ENCODE data around the gene CDC42BPA.
"Not testable (repeated sequence)": the region's sequence is repeated elsewhere in the genome, so short reads cannot be mapped to it uniquely, and the experiment has no call there.

CDC42BPA gene

GRCh38 chr1:227010645-227011044 lies 307.6 kb downstream of the CDC42BPA start:
- TF ChIP-seq CTCF (conservative IDR thresholded peaks at IDR 0.05), result no peak
- no peak overlapping the region for H3K27ac ChIP-seq

DNA sequence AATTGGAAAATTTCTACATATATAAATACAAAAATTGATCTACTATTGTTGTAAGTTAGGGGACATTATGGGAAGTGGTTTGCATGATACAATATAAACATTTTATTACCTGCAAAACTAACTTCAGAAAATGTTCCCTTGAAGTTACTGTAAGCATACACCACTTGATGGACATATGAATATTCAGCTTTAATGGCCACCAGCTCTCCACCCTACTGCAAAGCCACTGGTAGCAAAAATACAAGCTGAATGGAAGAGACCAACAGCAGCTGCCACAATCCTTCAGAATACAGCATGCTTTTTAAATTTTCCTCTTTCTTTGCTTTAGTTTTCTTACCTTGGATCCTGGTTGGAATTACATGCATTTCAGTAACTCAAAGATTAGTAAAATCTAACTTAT lies 308.4 kb downstream of the CDC42BPA start:
- no peak overlapping the region for H3K27ac ChIP-seq
- TF ChIP-seq CTCF (conservative IDR thresholded peaks at IDR 0.05), result no peak

- no peak for TF ChIP-seq CTCF (conservative IDR thresholded peaks at IDR 0.05)
- H3K27ac ChIP-seq, result no peak overlapping the region
These were observed 312.0 kb downstream of the CDC42BPA start for GRCh38 chr1:227006226-227006796.

GRCh38 chr1:227004796-227005195 lies 313.5 kb downstream of the CDC42BPA start:
- H3K27ac ChIP-seq, result no peak overlapping the region
- TF ChIP-seq CTCF (conservative IDR thresholded peaks at IDR 0.05), result no peak

DNA sequence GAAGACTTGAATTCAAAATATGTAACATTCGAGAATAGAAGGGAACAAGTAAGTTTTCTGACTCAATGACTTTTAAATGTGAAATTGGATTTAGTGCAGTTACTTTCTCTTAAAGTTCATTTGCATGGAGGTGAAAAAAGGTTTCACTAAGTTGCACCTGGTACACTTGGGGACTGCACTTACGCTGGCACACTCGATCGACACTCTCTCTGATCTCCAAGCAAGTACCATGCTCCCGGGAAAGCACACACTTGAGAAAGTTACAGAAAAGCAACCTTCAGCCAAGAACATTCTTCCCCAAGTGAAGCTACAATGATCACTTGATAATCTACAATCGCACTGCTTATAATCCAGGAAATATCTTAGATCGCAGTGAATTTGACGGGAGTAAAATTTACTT lies 315.1 kb downstream of the CDC42BPA start:
- H3K27ac ChIP-seq, result no peak overlapping the region
- TF ChIP-seq CTCF (conservative IDR thresholded peaks at IDR 0.05), result no peak

DNA sequence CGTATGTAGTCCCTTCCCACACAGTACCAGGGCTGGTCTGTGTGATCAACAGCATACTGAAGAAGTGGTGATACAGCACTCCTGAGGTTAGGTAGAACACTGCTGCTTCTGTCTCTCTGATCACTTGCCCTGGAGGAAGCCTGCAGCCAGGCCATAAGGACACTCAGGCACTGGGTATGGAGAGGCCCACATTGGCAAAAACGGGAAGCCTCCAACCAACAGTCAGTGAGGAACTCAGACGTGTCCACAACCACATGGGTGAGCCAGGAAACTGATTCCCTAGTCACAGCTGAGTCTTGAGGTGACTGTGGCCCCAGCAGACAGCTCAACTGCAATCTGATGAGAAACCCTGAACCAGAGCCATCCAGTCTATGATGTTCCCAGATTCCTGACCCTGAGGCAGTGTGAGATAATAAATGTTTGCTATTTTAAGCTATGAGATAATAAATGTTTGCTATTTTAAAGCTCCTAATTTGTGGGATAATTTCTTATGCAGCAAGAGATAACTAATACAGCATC lies 315.7 kb downstream of the CDC42BPA start:
- TF ChIP-seq CTCF (conservative IDR thresholded peaks at IDR 0.05), result no peak

DNA sequence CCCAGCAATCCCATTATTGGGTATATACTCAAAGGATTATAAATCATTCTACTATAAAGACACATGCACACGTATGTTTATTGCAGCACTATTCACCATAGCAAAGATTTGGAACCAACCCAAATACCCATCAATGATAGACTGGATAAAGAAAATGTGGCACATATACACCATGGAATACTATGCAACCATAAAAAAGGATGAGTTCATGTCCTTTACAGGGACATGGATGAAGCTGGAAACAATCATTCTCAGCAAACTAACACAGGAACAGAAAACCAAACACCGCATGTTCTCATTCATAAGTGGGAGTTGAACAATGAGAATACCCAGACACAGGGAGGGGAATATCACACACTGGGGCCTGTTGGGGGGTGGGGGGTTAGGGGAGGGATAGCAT lies 318.7 kb downstream of the CDC42BPA start:
- H3K27ac ChIP-seq, result not testable (repeated sequence)

More for the DNA sequence above, 315.7 kb downstream of the CDC42BPA start:
- H3K27ac ChIP-seq, result no peak overlapping the region

All from VCaP (cell line).